ENCODE data around the gene ZFP36L2. TPM values are rescaled to one million over a fixed set of nuclear protein-coding genes. Genes with fewer than 3 reads are reported as not detected.

Gene ZFP36L2
- total and polyA plus RNA-seq, 9 of the 15 experiments (the other 6 are each of a cell fraction or from before 2014, with no cell fraction given): 4.1 to 60.6 (median 20.3) TPM

DNA sequence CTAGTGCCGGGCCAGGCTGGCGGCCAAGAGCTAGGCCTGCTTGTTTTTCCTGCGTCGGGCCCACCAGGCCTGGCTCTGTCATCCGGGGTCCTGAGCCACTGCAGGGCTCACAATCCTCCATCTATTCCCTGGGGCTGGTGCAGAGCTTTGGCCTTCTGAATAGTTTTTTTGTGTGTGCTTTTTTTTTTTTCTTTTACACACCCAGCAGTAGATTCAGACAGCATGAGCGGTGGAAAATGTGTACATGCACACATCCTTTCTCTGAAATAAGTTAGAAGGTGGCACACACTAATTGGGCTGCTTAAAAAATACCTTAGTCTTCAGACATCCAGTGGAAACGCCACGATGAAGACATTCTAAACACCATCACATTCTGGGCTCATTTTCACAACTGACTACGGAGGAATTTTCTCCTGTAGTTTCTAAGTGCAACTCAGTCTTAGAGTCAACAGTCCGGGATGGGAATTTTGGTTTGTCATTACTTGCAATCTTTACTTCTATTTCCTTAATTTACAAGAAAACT lies 6.1 kb downstream of the ZFP36L2 start (continued):
- TF ChIP-seq HEY1 (CRISPR knock-in tag; IDR thresholded peaks at IDR 0.05; ENCODE audit: borderline replicate concordance) (no peak), ELF1 (tag; IDR thresholded peaks at IDR 0.05) (no peak), RB1 (IDR thresholded peaks at IDR 0.05; ENCODE audit: low read depth) (0 out of 2 replicates have a peak, but pooled peaks have one; percentile 5), CCAR2 (IDR thresholded peaks at IDR 0.05; ENCODE audit: low read depth, low read length) (no peak), ARNT (IDR thresholded peaks at IDR 0.05) (no peak), CHD2 (IDR thresholded peaks at IDR 0.05; ENCODE audit: low read depth, low read length) (0 out of 2 replicates have a peak, but pooled peaks have one; percentile 35), ZNF134 (CRISPR knock-in tag; conservative IDR thresholded peaks at IDR 0.05) (no peak)
- TF ChIP-seq, protein P1, sequence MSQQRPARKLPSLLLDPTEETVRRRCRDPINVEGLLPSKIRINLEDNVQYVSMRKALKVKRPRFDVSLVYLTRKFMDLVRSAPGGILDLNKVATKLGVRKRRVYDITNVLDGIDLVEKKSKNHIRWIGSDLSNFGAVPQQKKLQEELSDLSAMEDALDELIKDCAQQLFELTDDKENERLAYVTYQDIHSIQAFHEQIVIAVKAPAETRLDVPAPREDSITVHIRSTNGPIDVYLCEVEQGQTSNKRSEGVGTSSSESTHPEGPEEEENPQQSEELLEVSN (IDR thresholded peaks at IDR 0.05; ENCODE audit: borderline replicate concordance in 1 of 2, extremely low read depth in 1 of 2, insufficient read depth in 1 of 2, insufficient read length in 1 of 2, low read depth in 1 of 2, low read length in 1 of 2, poor library complexity in 1 of 2, severe bottlenecking in 1 of 2): peak in 1 of 2 experiments; percentile 6

Measured in K562 (cell line).